Tibial nerve (tissue), 4 donors: ENCODE results near the gene FBXO47. TPM values are rescaled to one million over a fixed set of nuclear protein-coding genes. Genes with fewer than 3 reads are reported as not detected.

Source experiments
- DNase-seq, 2 donors: peaks; one replicate each; pipeline ENCODE4 v3.0.0-alpha.2; 2019; ENCODE audit warnings: low spot score in 2 of 2
- H3K27ac ChIP-seq, 4 donors: fragments of 200-600 bp; sonication (generic) in 3 of 4; one replicate each; pipeline ENCODE4 v1.5.1; 2017 to 2019; ENCODE audit warnings: mild to moderate bottlenecking in 1 of 4
- H3K27me3 ChIP-seq, 2 donors: fragments of 200-600 bp; sonication (generic) in 1 of 2; one replicate each; pipeline versions ENCODE4 v1.5.1 to v1.6.0; 2017 to 2019
- H3K36me3 ChIP-seq, 3 donors: fragments of 200-600 bp; sonication (generic); one replicate each; pipeline ENCODE4 v1.5.1; 2018 to 2019
- H3K4me1 ChIP-seq, 4 donors: fragments of 200-600 bp; sonication (generic) in 3 of 4; one replicate each; pipeline ENCODE4 v1.5.1; 2017 to 2019
- H3K4me3 ChIP-seq, 4 donors: fragments of 200-600 bp; sonication (generic) in 3 of 4; one replicate each; pipeline ENCODE4 v1.5.1; 2017 to 2019; ENCODE audit warnings: mild to moderate bottlenecking in 1 of 4, moderate library complexity in 1 of 4
- H3K9me3 ChIP-seq, 4 donors: fragments of 200-600 bp; sonication (generic) in 3 of 4; one replicate each; pipeline ENCODE4 v1.5.1; 2017 to 2019
- EP300 ChIP-seq, 2 donors: sonication (generic); formaldehyde crosslinking; IDR thresholded peaks; one replicate each; pipeline ENCODE4 v1.6.1; 2017; ENCODE audit warnings: antibody characterized with exemption in 2 of 2, mild to moderate bottlenecking in 1 of 2
- POLR2A ChIP-seq, 2 donors: fragments of 450-650 bp; IDR thresholded peaks; one replicate each; pipeline ENCODE4 v1.6.1; 2017; ENCODE audit warnings: antibody characterized with exemption in 2 of 2, mild to moderate bottlenecking in 2 of 2, moderate library complexity in 2 of 2
- WGBS, 2 donors: methylation state at CpG; one replicate each; pipeline ENCODE4 v1.1.5; 2018; 5-methylcytosine and 5-hydroxymethylcytosine counted together
- total RNA-seq, 4 donors: library from RNA; depleted of rRNA; stranded (reverse); fragments of >200 nt; gene quantifications; one replicate each; pipeline ENCODE4 v1.1.0, GENCODE V29; 2016
- TF ChIP-seq, protein P1 (sequence below), 5 experiments: fragments of 200-600 bp in 3 of 5; fragments of 450-650 bp in 2 of 5; sonication (generic) in 3 of 5; IDR thresholded peaks; one replicate each; pipeline ENCODE4 v1.5.1; 2016 to 2019; ENCODE audit warnings: antibody characterized with exemption in 5 of 5, mild to moderate bottlenecking in 3 of 5, moderate library complexity in 2 of 5

The FBXO47 gene
- total RNA-seq, 4 donors from 2014 or later, result not detected

GRCh38 chr17:38908676-38909181, 58.5 kb downstream of the FBXO47 start:
- DNase-seq, result no peak
- Histone ChIP-seq H3K4me3 (no peak overlapping the region), H3K9me3 (no peaks in the 10 kb centered on the region), H3K27ac (peak overlapping the region in 2 of 4 donors; percentile 57 to 65), H3K36me3 (peaks cover 0 to 67% (median 0%) of the 10 kb centered on the region in 3 donors), H3K27me3 (no peaks in the 10 kb centered on the region), H3K4me1 (peaks cover 0 to 83% (median 21%) of the 10 kb centered on the region in 4 donors)
- TF ChIP-seq, protein P1, sequence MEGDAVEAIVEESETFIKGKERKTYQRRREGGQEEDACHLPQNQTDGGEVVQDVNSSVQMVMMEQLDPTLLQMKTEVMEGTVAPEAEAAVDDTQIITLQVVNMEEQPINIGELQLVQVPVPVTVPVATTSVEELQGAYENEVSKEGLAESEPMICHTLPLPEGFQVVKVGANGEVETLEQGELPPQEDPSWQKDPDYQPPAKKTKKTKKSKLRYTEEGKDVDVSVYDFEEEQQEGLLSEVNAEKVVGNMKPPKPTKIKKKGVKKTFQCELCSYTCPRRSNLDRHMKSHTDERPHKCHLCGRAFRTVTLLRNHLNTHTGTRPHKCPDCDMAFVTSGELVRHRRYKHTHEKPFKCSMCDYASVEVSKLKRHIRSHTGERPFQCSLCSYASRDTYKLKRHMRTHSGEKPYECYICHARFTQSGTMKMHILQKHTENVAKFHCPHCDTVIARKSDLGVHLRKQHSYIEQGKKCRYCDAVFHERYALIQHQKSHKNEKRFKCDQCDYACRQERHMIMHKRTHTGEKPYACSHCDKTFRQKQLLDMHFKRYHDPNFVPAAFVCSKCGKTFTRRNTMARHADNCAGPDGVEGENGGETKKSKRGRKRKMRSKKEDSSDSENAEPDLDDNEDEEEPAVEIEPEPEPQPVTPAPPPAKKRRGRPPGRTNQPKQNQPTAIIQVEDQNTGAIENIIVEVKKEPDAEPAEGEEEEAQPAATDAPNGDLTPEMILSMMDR (IDR thresholded peaks at IDR 0.05), result no peak
- peak in 1 of 2 donors; percentile 14 for TF ChIP-seq EP300 (IDR thresholded peaks at IDR 0.05)
- no peak for TF ChIP-seq POLR2A (IDR thresholded peaks at IDR 0.05)
- WGBS, 2 donors, result 37 to 43% methylated on average over 8 of the region's 8 CpGs

DNA sequence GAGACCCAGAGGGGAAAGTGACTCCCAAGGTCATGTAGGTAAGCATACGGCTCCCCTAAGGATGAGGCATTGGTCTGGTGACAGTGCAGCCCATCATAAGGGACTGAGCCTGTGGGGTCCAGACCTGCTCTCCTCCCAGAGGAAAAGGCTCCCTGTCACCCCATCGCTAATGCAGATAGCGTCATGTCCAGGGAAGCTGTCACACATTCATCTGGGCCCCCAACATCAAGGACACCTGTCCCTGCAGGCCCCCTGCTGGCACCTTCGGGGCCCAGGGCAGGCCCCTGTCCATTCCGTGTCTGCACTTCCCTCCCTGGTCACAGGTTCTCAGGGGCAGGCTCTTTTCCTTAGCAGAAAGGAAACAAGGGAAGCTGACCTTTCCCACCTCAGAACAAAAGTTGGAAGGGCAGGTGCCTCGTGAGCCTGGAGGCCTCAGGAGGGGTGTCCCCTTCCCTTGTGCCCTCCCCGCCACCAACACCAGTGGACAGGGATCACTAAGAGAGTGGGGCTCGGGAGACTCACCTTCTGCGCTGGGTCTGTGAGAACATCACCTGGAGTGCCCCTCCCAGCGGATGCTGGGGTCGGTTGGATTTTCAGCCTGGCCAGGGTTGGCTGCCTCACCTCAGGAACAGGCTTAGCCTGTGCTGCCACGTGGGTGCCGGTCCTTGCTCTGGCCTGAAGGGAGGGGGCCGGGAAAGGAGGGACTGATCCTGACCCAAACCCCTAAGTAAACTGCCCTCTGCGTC, 59.1 kb downstream of the FBXO47 start:
- Histone ChIP-seq H3K9me3 (no peaks in the 10 kb centered on the region), H3K4me1 (peaks cover 0 to 86% (median 22%) of the 10 kb centered on the region in 4 donors), H3K4me3 (no peak overlapping the region), H3K27ac (peak overlapping the region in 2 of 4 donors; percentile 57 to 65), H3K36me3 (peaks cover 0 to 67% (median 0%) of the 10 kb centered on the region in 3 donors), H3K27me3 (no peaks in the 10 kb centered on the region)
- TF ChIP-seq EP300 (IDR thresholded peaks at IDR 0.05) (no peak), POLR2A (IDR thresholded peaks at IDR 0.05) (no peak)
- TF ChIP-seq, protein P1 (IDR thresholded peaks at IDR 0.05), result no peak
- 57 to 65% methylated on average over 12 to 15 of the region's 15 CpGs for WGBS, 2 donors
- no peak for DNase-seq

GRCh38 chr17:38906460-38907228, 60.6 kb downstream of the FBXO47 start:
- 59 to 64% methylated on average over 6 to 7 of the region's 7 CpGs for WGBS, 2 donors
- Histone ChIP-seq H3K4me1 (peaks cover 0 to 86% (median 20%) of the 10 kb centered on the region in 4 donors), H3K4me3 (no peak overlapping the region), H3K36me3 (peaks cover 0 to 59% (median 0%) of the 10 kb centered on the region in 3 donors), H3K27ac (peak overlapping the region in 2 of 4 donors; percentile 57 to 65), H3K27me3 (no peaks in the 10 kb centered on the region), H3K9me3 (no peaks in the 10 kb centered on the region)
- TF ChIP-seq POLR2A (IDR thresholded peaks at IDR 0.05), result no peak
- no peak for TF ChIP-seq EP300 (IDR thresholded peaks at IDR 0.05)
- TF ChIP-seq, protein P1 (IDR thresholded peaks at IDR 0.05), result no peak
- no peak for DNase-seq

DNA sequence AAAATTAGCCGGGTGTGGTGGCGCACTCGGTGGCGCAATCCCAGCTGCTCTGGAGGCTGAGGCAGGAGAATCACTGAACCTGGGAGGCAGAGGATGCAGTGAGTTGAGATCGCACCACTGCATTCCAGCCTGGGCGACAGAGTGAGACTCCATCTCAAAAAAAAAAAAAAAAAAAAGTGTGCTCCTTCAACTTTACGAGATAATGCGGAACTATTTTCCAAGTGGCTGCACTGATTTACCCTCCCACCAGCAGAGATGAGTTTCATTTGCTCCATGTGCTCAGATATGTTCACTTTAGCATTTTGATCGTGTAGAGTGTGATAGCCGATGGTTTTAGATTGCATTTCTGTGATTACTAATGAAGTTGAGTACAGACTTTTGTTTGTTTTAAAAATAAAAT, 61.8 kb downstream of the FBXO47 start:
- Histone ChIP-seq H3K4me3 (no peak overlapping the region), H3K27ac (no peak overlapping the region), H3K36me3 (peaks cover 0 to 48% (median 0%) of the 10 kb centered on the region in 3 donors), H3K4me1 (peaks cover 0 to 87% (median 28%) of the 10 kb centered on the region in 4 donors), H3K27me3 (no peaks in the 10 kb centered on the region), H3K9me3 (no peaks in the 10 kb centered on the region)
- TF ChIP-seq POLR2A (IDR thresholded peaks at IDR 0.05) (no peak), EP300 (IDR thresholded peaks at IDR 0.05) (no peak)
- TF ChIP-seq, protein P1 (IDR thresholded peaks at IDR 0.05), result no peak
- WGBS, 2 donors, result 87 to 90% methylated on average over 10 of the region's 10 CpGs
- DNase-seq, result no peak
